HG03066 (cell line): ENCODE data around the gene SYT15.

Experiments used
- ATAC-seq: cut with Tn5 transposase; IDR thresholded peaks from one replicate; pipeline ENCODE4 v1.9.1; 2021; ENCODE audit warnings: low read depth; ENCODE audit not compliant: unreplicated experiment

The SYT15 gene

GRCh38 chr10:46544989-46545791 lies 33.7 kb upstream of the SYT15 start:
- no peak for ATAC-seq

- ATAC-seq = no peak
Measured at GRCh38 chr10:46545861-46546590, 32.9 kb upstream of the SYT15 start.

- no peak for ATAC-seq
Measured at GRCh38 chr10:46546591-46547540, 32.1 kb upstream of the SYT15 start.

GRCh38 chr10:46547541-46548497 lies 31.1 kb upstream of the SYT15 start:
- no peak for ATAC-seq

GRCh38 chr10:46548498-46549090 lies 30.3 kb upstream of the SYT15 start:
- ATAC-seq = no peak

- no peak for ATAC-seq
Measured at GRCh38 chr10:46549171-46550075, 29.5 kb upstream of the SYT15 start.

GRCh38 chr10:46550076-46550790 lies 28.7 kb upstream of the SYT15 start:
- ATAC-seq = no peak

- ATAC-seq = no peak
Measured at GRCh38 chr10:46550795-46551700, 27.9 kb upstream of the SYT15 start.

- ATAC-seq = no peak
Measured at GRCh38 chr10:46551701-46552525, 27.0 kb upstream of the SYT15 start.

- no peak for ATAC-seq
Measured at GRCh38 chr10:46552526-46553237, 26.2 kb upstream of the SYT15 start.

GRCh38 chr10:46553238-46554049 lies 25.5 kb upstream of the SYT15 start:
- ATAC-seq = no peak

- ATAC-seq = no peak
Measured at GRCh38 chr10:46554166-46554781, 24.7 kb upstream of the SYT15 start.

GRCh38 chr10:46555366-46555712 lies 23.6 kb upstream of the SYT15 start:
- ATAC-seq = no peak
